GM12878 (cell line): Measurements from ENCODE around the gene ANKFY1. TPM values are rescaled to one million over a fixed set of nuclear protein-coding genes. Genes with fewer than 3 reads are reported as not detected.

Source experiments
- ATAC-seq: fragments of 200-7000 bp; cut with Tn5 transposase; 3 replicates; pipeline ENCODE4 v1.9.1; 2020; ENCODE audit warnings: mild to moderate bottlenecking, moderate library complexity
- BruUV-seq: library from RNA; stranded (reverse); fragments of 400-500 nt; replicated peaks from 2 replicates; lab custom pipeline; 2021; lab: Mats Ljungman, UMichigan
- CTCF ChIA-PET: fragments of 300-600 bp; sonication (Branson Sonifier 250); formaldehyde crosslinking; extraction: SDS; loops from one replicate; lab custom pipeline; 2021; ENCODE audit warnings: inconsistent platforms; lab: Yijun Ruan, JAX
- POLR2A ChIA-PET: fragments of 350-600 bp; formaldehyde crosslinking; extraction: SDS; loops from one replicate; lab custom pipeline; 2021; ENCODE audit warnings: inconsistent platforms; lab: Charles Lee
- RAD21 ChIA-PET: fragments of 300-600 bp; sonication (Branson Sonifier 250); formaldehyde crosslinking; loops from one replicate; lab custom pipeline; 2023; ENCODE audit warnings: antibody characterized with exemption; ENCODE audit not compliant: unreplicated experiment; lab: Charles Lee
- SMC1A ChIA-PET: fragments of 300-600 bp; sonication (Branson Sonifier 250); formaldehyde crosslinking; loops from one replicate; lab custom pipeline; 2023; ENCODE audit not compliant: unreplicated experiment, uncharacterized antibody; lab: Charles Lee
- DNase-seq: peaks from one replicate; pipeline ENCODE4 v3.0.0-alpha.2; 2011; ENCODE audit warnings: low read depth, low spot score
- FAIRE-seq: peaks from 3 replicates; lab custom pipeline; 2011; peaks lifted over from hg19 to GRCh38; lab: Jason Lieb, UNC
- H2AFZ ChIP-seq: 2 replicates; pipeline ENCODE4 v1.6.0; 2011; ENCODE audit warnings: low read depth, low read length, control low read depth; ENCODE audit not compliant: control insufficient read depth
- H3K27ac ChIP-seq: 2 replicates; pipeline ENCODE4 v1.5.1; 2011; ENCODE audit warnings: control low read depth; ENCODE audit not compliant: control insufficient read depth, insufficient read depth
- H3K27me3 ChIP-seq, 2 experiments: replicated peaks in 1 of 2; 2 replicates each; pipeline versions ENCODE4 v1.6.0 to v1.6.1; 2011; ENCODE audit warnings: low read length in 1 of 2; ENCODE audit not compliant: control insufficient read depth in 2 of 2, insufficient read depth in 2 of 2
- H3K36me3 ChIP-seq, 2 experiments: 2 replicates each; pipeline ENCODE4 v1.5.1; 2011; ENCODE audit warnings: low read length in 1 of 2; ENCODE audit not compliant: control insufficient read depth in 2 of 2, insufficient read depth in 2 of 2
- H3K4me1 ChIP-seq: 2 replicates; pipeline ENCODE4 v1.6.1; 2011; ENCODE audit warnings: mild to moderate bottlenecking, low read length, moderate library complexity, mixed read lengths; ENCODE audit not compliant: control insufficient read depth, insufficient read depth
- H3K4me2 ChIP-seq: 2 replicates; pipeline ENCODE4 v1.6.0; 2011; ENCODE audit warnings: control low read depth; ENCODE audit not compliant: control insufficient read depth, insufficient read depth
- H3K4me3 ChIP-seq: fragments of 200-600 bp; sonication (generic); 2 replicates; pipeline ENCODE4 v1.5.1; 2016
- H3K79me2 ChIP-seq: 2 replicates; pipeline ENCODE4 v1.6.0; 2011; ENCODE audit warnings: low read length; ENCODE audit not compliant: control insufficient read depth, insufficient read depth
- H3K9ac ChIP-seq: 2 replicates; pipeline ENCODE4 v1.8.0; 2011; ENCODE audit warnings: low read length, control low read depth, mixed read lengths; ENCODE audit not compliant: control insufficient read depth, insufficient read depth
- H3K9me3 ChIP-seq: replicated peaks from 3 replicates; pipeline ENCODE4 v1.5.1; 2011; ENCODE audit warnings: mild to moderate bottlenecking, low read length; ENCODE audit not compliant: control insufficient read depth, insufficient read depth
- H4K20me1 ChIP-seq: 2 replicates; pipeline ENCODE4 v1.6.0; 2011; ENCODE audit not compliant: control insufficient read depth, insufficient read depth
- ATF7 ChIP-seq: fragments of 450-650 bp; IDR thresholded peaks from 2 replicates; pipeline ENCODE4 v1.6.1; 2016; ENCODE audit warnings: low read depth, mild to moderate bottlenecking
- KDM1A ChIP-seq: fragments of 200-600 bp; sonication (generic); IDR thresholded peaks from 2 replicates; pipeline ENCODE4 v1.6.1; 2016; ENCODE audit warnings: borderline replicate concordance
- LARP7 ChIP-seq: fragments of 450-650 bp; IDR thresholded peaks from 2 replicates; pipeline ENCODE4 v1.6.1; 2017; ENCODE audit warnings: mild to moderate bottlenecking
- MXI1 ChIP-seq: fragments of 150-350 bp; IDR thresholded peaks from 2 replicates; pipeline ENCODE4 v1.6.1; 2011; ENCODE audit warnings: low read depth, mild to moderate bottlenecking, inconsistent platforms, low read length, improper control_type of control experiment
- NRF1 ChIP-seq: conservative IDR thresholded peaks from 2 replicates; pipeline ENCODE4 v1.6.1; 2011; ENCODE audit warnings: mild to moderate bottlenecking, low read depth, low read length, improper control_type of control experiment
- PAX8 ChIP-seq: fragments of 450-650 bp; IDR thresholded peaks from 2 replicates; pipeline ENCODE4 v1.6.1; 2017; ENCODE audit warnings: mild to moderate bottlenecking, moderate library complexity
- POLR2AphosphoS2 ChIP-seq: IDR thresholded peaks from 2 replicates; pipeline ENCODE4 v1.6.1; 2011; ENCODE audit warnings: low read depth, mild to moderate bottlenecking, low read length, improper control_type of control experiment, moderate library complexity
- POLR2AphosphoS5 ChIP-seq: IDR thresholded peaks from 2 replicates; pipeline ENCODE4 v1.6.1; 2011; ENCODE audit warnings: mild to moderate bottlenecking, low read length, inconsistent platforms
- RCOR1 ChIP-seq: conservative IDR thresholded peaks from 2 replicates; pipeline ENCODE4 v1.6.1; 2012; ENCODE audit warnings: low read depth, low read length, improper control_type of control experiment
- SPI1 ChIP-seq: IDR thresholded peaks from 2 replicates; pipeline ENCODE4 v1.6.1; 2011; ENCODE audit warnings: low read depth, mild to moderate bottlenecking, low read length, moderate library complexity, borderline replicate concordance; ENCODE audit not compliant: insufficient read depth
- STAT1 ChIP-seq: fragments of 450-650 bp; conservative IDR thresholded peaks from 2 replicates; pipeline ENCODE4 v1.6.1; 2014; ENCODE audit warnings: antibody characterized with exemption, mild to moderate bottlenecking
- SUPT20H ChIP-seq: IDR thresholded peaks from 2 replicates; pipeline ENCODE4 v1.6.1; 2011; ENCODE audit warnings: low read depth, mild to moderate bottlenecking, low read length, moderate library complexity, borderline replicate concordance; ENCODE audit not compliant: control insufficient read depth
- SUZ12 ChIP-seq: fragments of 200-600 bp; sonication (generic); IDR thresholded peaks from one replicate; pipeline ENCODE4 v1.6.1; 2018; ENCODE audit warnings: antibody characterized with exemption, mild to moderate bottlenecking; ENCODE audit not compliant: unreplicated experiment
- TCF7 ChIP-seq: IDR thresholded peaks from 2 replicates; pipeline ENCODE4 v1.6.1; 2014; ENCODE audit warnings: antibody characterized with exemption, borderline replicate concordance
- ZNF384 ChIP-seq: IDR thresholded peaks from 2 replicates; pipeline ENCODE4 v1.6.1; 2012; ENCODE audit warnings: low read depth, mild to moderate bottlenecking, low read length, improper control_type of control experiment, borderline replicate concordance
- WGBS: methylation state at CpG from one replicate; pipeline ENCODE4 v1.1.6; 2016; ENCODE audit warnings: low lambda C conversion rate; ENCODE audit not compliant: insufficient replicate concordance, insufficient coverage; ENCODE audit errors: missing lambda C conversion rate; 5-methylcytosine and 5-hydroxymethylcytosine counted together
- in situ Hi-C: fragments of 300-500 bp; cut with MboI; formaldehyde crosslinking; loops from 9 replicates; pipeline ENCODE4 v1.14.3; 2018; ENCODE audit warnings: mixed read lengths
- intact Hi-C: fragments of 100-400 bp; cut with micrococcal nuclease; formaldehyde crosslinking; loops from one replicate; pipeline ENCODE4 v1.14.2; 2022; ENCODE audit not compliant: unreplicated experiment
- polyA plus RNA-seq, 11 experiments: library from polyadenylated mRNA; depleted of rRNA in 4 of 11; unstranded in 6 of 11; stranded (reverse) in 5 of 11; fragments of >200 nt; fragmentation: Nextera tagmentation in 4 of 11; fragmentation: Illumina TruSeq in 1 of 11; extraction: Ambion mirVana in 4 of 11; extraction: Trizol in 1 of 11; gene quantifications; 1 replicate in 1 of 11; 2 replicates in 10 of 11; pipeline versions ENCODE4 v1.2.1 to v1.2.3, GENCODE V29; 2011 to 2016; ENCODE audit warnings: inconsistent platforms in 2 of 11, missing spikeins in 2 of 11, low read depth in 1 of 11
- total RNA-seq, 4 experiments: library from RNA; depleted of rRNA in 3 of 4; stranded (reverse); fragments of >200 nt in 3 of 4; fragmentation: Illumina TruSeq in 1 of 4; extraction: Trizol in 1 of 4; gene quantifications; 2 replicates each; pipeline versions ENCODE4 v1.2.1 to v1.2.3, GENCODE V29; 2013 to 2021
- TF ChIP-seq, protein P1 (sequence below): fragments of 450-650 bp; IDR thresholded peaks from 2 replicates; pipeline ENCODE4 v1.6.1; 2017; ENCODE audit warnings: mild to moderate bottlenecking, moderate library complexity
- TF ChIP-seq, protein P2 (sequence below): fragments of 150-350 bp; IDR thresholded peaks from 2 replicates; pipeline ENCODE4 v1.6.1; 2014; ENCODE audit warnings: mild to moderate bottlenecking, low read depth, low read length
- TF ChIP-seq, protein P3 (sequence below): IDR thresholded peaks from 2 replicates; pipeline ENCODE4 v1.6.1; 2011; ENCODE audit warnings: borderline replicate concordance, low read depth, mild to moderate bottlenecking, moderate library complexity, mixed read lengths, low read length; ENCODE audit not compliant: insufficient read depth; ENCODE audit errors: extremely low read length

ANKFY1 gene
- total and polyA plus RNA-seq, 10 of the 15 experiments (the other 5 are each of a cell fraction or from before 2014, with no cell fraction given): 3.0 to 27.7 (median 16.4) TPM

GRCh38 chr17:4272213-4272971, 8.6 kb upstream of the ANKFY1 start:
- no peaks in the 10 kb centered on the region for H3K9me3 ChIP-seq
- no peak overlapping the region for H3K9ac ChIP-seq
- no peak overlapping the region for H2AFZ ChIP-seq
- in situ Hi-C loops (no loop called here), intact Hi-C loops (no loop called here)
- WGBS: 91% methylated on average over 6 of the region's 6 CpGs
- ATAC-seq (no peak), DNase-seq (no peak), FAIRE-seq (no peak)
- no peaks in the 10 kb centered on the region for H3K27me3 ChIP-seq
- no peak overlapping the region for H3K4me3 ChIP-seq
- no peak overlapping the region for H3K27ac ChIP-seq
- H4K20me1 ChIP-seq: no peaks in the 10 kb centered on the region
- RAD21 ChIA-PET: interaction anchor here (0.6 kb wide), 1 partner anchor 20 kb away, joined by 3 read pairs; no protein-coding TSS in a partner anchor
- SMC1A ChIA-PET: interaction anchor here (1.6 to 1.8 kb wide), 2 partner anchors 9 to 57 kb away, joined by 4 read pairs; partner anchors contain the start of gene ANKFY1
- no TSS peak for BruUV-seq
- peaks cover 4% of the 10 kb centered on the region for H3K79me2 ChIP-seq
- peaks cover 12 to 25% of the 10 kb centered on the region in 2 experiments for H3K36me3 ChIP-seq
- H3K4me2 ChIP-seq: no peak overlapping the region
- no peaks in the 10 kb centered on the region for H3K4me1 ChIP-seq
- POLR2A ChIA-PET: no interaction called here
- CTCF ChIA-PET: interaction anchor here (0.9 to 1.4 kb wide), 4 partner anchors 12 to 25 kb away, joined by 3 to 4 read pairs (median 4); no protein-coding TSS in a partner anchor
- TF ChIP-seq LARP7 (no peak), SUZ12 (no peak), ZNF384 (no peak), POLR2AphosphoS2 (no peak), PAX8 (no peak), NRF1 (no peak), TCF7 (no peak), SUPT20H (no peak), KDM1A (no peak), ATF7 (no peak), POLR2AphosphoS5 (no peak), STAT1 (no peak), SPI1 (no peak), MXI1 (no peak), RCOR1 (no peak)
- TF ChIP-seq, protein P1, sequence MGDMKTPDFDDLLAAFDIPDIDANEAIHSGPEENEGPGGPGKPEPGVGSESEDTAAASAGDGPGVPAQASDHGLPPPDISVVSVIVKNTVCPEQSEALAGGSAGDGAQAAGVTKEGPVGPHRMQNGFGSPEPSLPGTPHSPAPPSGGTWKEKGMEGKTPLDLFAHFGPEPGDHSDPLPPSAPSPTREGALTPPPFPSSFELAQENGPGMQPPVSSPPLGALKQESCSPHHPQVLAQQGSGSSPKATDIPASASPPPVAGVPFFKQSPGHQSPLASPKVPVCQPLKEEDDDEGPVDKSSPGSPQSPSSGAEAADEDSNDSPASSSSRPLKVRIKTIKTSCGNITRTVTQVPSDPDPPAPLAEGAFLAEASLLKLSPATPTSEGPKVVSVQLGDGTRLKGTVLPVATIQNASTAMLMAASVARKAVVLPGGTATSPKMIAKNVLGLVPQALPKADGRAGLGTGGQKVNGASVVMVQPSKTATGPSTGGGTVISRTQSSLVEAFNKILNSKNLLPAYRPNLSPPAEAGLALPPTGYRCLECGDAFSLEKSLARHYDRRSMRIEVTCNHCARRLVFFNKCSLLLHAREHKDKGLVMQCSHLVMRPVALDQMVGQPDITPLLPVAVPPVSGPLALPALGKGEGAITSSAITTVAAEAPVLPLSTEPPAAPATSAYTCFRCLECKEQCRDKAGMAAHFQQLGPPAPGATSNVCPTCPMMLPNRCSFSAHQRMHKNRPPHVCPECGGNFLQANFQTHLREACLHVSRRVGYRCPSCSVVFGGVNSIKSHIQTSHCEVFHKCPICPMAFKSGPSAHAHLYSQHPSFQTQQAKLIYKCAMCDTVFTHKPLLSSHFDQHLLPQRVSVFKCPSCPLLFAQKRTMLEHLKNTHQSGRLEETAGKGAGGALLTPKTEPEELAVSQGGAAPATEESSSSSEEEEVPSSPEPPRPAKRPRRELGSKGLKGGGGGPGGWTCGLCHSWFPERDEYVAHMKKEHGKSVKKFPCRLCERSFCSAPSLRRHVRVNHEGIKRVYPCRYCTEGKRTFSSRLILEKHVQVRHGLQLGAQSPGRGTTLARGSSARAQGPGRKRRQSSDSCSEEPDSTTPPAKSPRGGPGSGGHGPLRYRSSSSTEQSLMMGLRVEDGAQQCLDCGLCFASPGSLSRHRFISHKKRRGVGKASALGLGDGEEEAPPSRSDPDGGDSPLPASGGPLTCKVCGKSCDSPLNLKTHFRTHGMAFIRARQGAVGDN: no peak
- TF ChIP-seq, protein P2, sequence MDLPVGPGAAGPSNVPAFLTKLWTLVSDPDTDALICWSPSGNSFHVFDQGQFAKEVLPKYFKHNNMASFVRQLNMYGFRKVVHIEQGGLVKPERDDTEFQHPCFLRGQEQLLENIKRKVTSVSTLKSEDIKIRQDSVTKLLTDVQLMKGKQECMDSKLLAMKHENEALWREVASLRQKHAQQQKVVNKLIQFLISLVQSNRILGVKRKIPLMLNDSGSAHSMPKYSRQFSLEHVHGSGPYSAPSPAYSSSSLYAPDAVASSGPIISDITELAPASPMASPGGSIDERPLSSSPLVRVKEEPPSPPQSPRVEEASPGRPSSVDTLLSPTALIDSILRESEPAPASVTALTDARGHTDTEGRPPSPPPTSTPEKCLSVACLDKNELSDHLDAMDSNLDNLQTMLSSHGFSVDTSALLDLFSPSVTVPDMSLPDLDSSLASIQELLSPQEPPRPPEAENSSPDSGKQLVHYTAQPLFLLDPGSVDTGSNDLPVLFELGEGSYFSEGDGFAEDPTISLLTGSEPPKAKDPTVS: no peak
- TF ChIP-seq, protein P3, sequence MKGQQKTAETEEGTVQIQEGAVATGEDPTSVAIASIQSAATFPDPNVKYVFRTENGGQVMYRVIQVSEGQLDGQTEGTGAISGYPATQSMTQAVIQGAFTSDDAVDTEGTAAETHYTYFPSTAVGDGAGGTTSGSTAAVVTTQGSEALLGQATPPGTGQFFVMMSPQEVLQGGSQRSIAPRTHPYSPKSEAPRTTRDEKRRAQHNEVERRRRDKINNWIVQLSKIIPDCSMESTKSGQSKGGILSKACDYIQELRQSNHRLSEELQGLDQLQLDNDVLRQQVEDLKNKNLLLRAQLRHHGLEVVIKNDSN: no peak
